Vagina (tissue), 2 donors: ENCODE measurements around the gene PLCB1.

Experiments
- POLR2A ChIP-seq, 2 donors: fragments of 450-650 bp; IDR thresholded peaks; one replicate each; pipeline ENCODE4 v1.6.1; 2017; ENCODE audit warnings: antibody characterized with exemption in 2 of 2, mild to moderate bottlenecking in 2 of 2, moderate library complexity in 2 of 2
- TF ChIP-seq, protein P1 (sequence below), 3 experiments: fragments of 450-650 bp in 2 of 3; fragments of 200-600 bp in 1 of 3; sonication (generic) in 1 of 3; IDR thresholded peaks; one replicate each; pipeline ENCODE4 v1.5.1; 2017 to 2019; ENCODE audit warnings: antibody characterized with exemption in 3 of 3, mild to moderate bottlenecking in 2 of 3, moderate library complexity in 2 of 3

DNA sequence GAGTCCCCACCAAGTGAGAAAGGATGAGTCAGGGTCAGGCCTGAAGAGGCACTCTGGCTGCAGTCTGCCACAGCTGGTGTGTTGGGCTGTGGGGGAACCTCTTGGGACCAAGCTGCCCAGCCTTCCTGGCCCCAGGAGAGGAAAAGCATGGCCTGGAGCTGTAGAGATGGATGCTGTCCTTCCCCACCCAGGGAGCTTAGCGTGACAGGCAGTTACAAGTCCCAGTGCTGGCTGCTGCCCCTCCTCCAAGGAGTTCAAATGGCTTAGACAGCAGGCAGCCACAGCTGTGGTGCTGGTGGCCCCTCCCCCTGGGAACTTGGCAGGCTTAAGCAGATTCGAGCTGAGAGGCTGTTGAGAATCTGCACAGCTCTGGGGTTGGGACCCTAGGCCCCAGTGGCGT is 253.2 kb downstream of the PLCB1 start:
- TF ChIP-seq, protein P1, sequence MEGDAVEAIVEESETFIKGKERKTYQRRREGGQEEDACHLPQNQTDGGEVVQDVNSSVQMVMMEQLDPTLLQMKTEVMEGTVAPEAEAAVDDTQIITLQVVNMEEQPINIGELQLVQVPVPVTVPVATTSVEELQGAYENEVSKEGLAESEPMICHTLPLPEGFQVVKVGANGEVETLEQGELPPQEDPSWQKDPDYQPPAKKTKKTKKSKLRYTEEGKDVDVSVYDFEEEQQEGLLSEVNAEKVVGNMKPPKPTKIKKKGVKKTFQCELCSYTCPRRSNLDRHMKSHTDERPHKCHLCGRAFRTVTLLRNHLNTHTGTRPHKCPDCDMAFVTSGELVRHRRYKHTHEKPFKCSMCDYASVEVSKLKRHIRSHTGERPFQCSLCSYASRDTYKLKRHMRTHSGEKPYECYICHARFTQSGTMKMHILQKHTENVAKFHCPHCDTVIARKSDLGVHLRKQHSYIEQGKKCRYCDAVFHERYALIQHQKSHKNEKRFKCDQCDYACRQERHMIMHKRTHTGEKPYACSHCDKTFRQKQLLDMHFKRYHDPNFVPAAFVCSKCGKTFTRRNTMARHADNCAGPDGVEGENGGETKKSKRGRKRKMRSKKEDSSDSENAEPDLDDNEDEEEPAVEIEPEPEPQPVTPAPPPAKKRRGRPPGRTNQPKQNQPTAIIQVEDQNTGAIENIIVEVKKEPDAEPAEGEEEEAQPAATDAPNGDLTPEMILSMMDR (IDR thresholded peaks at IDR 0.05): no peak
- TF ChIP-seq POLR2A (IDR thresholded peaks at IDR 0.05): no peak
